OCI-LY3 (cell line): ENCODE results near the gene MTNR1B.

Experiments
- CTCF ChIP-seq: fragments of 200-600, 300-600 bp; sonication (generic); IDR thresholded peaks from 2 replicates; pipeline ENCODE4 v1.5.1; 2014; ENCODE audit warnings: antibody characterized with exemption, low read length, low read depth
- EZH2phosphoT487 ChIP-seq: fragments of 200-600 bp; shearing (Covaris generic); IDR thresholded peaks from 2 replicates; pipeline ENCODE4 v1.6.1; 2018; ENCODE audit warnings: antibody characterized with exemption, mixed run types, low read depth

GRCh38 chr11:92977401-92977800 is 8.0 kb downstream of the MTNR1B start:
- TF ChIP-seq CTCF (no peak), EZH2phosphoT487 (no peak)
